Left lung (tissue), 10 donors: ENCODE results near the gene CIB4. TPM values are rescaled to one million over a fixed set of nuclear protein-coding genes. Genes with fewer than 3 reads are reported as not detected.

Experiments
- ATAC-seq: fragments of 200-7000 bp; cut with Tn5 transposase; one replicate; pipeline ENCODE4 v1.9.1; 2020; ENCODE audit warnings: moderate library complexity
- DNase-seq, 4 donors: peaks; one replicate each; pipeline ENCODE4 v3.0.0-alpha.2; 2013 to 2020
- H3K27ac ChIP-seq, 2 donors: fragments of 200-600 bp; sonication (generic) in 1 of 2; one replicate each; pipeline versions ENCODE4 v1.5.0 to v1.8.0; 2020 to 2021
- H3K27me3 ChIP-seq, 2 donors: fragments of 200-600 bp; sonication (generic) in 1 of 2; one replicate each; pipeline versions ENCODE4 v1.5.0 to v1.8.0; 2020 to 2021
- H3K36me3 ChIP-seq, 2 donors: fragments of 200-600 bp; sonication (generic) in 1 of 2; one replicate each; pipeline versions ENCODE4 v1.5.0 to v1.8.0; 2020 to 2021
- H3K4me1 ChIP-seq, 2 donors: fragments of 200-600 bp; one replicate each; pipeline ENCODE4 v1.8.0; 2021
- H3K4me3 ChIP-seq, 2 donors: fragments of 200-600 bp; sonication (generic) in 1 of 2; one replicate each; pipeline versions ENCODE4 v1.5.0 to v1.8.0; 2020 to 2021; ENCODE audit warnings: mild to moderate bottlenecking in 1 of 2
- H3K9me3 ChIP-seq, 2 donors: fragments of 200-600 bp; sonication (generic) in 1 of 2; one replicate each; pipeline versions ENCODE4 v1.5.0 to v1.8.0; 2020 to 2021
- intact Hi-C, 2 donors: fragments of 100-400 bp; cut with DNase I; formaldehyde crosslinking; loops; one replicate each; pipeline versions ENCODE4 v1.11.2 to v1.14.2; 2022
- polyA plus RNA-seq, 6 donors: library from polyadenylated mRNA; unstranded; fragments of 120-200 nt; gene quantifications; one replicate each; pipeline ENCODE4 v1.2.1, GENCODE V29; 2013; ENCODE audit not compliant: insufficient read length in 6 of 6
- total RNA-seq, 2 donors: library from RNA; stranded (reverse); fragmentation: NEBNext Ultra II Directional; extraction: Animal tissue kit (Norgen Biotek cat#: 25700); gene quantifications; one replicate each; pipeline ENCODE4 v1.2.1, GENCODE V29; 2021
- TF ChIP-seq, protein P1 (sequence below), 2 donors: fragments of 200-600 bp; sonication (generic) in 1 of 2; IDR thresholded peaks; one replicate each; pipeline versions ENCODE4 v1.5.0 to v1.8.0; 2021; ENCODE audit warnings: antibody characterized with exemption in 2 of 2
- donor health status: DM: no; HTN: yes; CAD: no.
- donor health status: DM: no; HTN: no; CAD: no.

CIB4 gene
- total and polyA plus RNA-seq, 8 donors = 1.0 to 2.4 (median 1.8) TPM; not detected in 2

DNA sequence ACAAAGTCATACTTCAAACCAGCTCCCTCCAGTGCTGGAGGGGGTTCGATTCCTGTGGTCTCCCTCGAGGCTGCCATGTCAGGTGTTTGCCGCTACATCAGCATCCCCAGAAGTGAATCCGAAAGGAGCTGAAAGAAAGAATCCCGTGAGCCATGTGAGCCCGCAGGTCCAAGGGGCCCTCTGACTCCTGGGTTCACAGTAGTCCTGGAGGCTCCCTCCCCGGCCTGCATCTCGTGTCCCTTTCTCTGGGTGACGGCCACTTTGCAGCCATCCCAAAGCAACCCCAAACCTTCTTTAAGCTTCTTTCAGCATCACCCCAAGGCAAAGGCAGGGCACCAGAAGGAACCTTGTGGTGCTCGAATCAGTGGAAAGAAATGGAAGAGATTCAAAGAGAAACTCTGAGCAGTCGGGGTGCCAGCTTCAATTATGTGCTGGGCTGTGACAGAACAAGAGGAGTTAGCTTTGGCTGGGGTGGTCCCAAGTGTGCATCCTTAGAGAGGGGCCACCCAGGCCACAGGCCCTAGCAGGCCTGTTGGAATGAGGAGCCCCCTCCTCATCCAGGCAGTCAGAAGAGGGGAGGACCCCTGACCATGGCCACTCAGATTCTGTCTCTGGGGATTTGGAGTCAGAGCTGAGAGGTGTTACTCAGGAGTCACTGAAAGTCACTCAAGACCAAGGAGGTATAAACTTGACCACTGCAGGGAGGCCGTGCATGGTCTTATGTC, 59.7 kb downstream of the CIB4 start:
- no peaks in the 10 kb centered on the region for H3K9me3 ChIP-seq
- H3K36me3 ChIP-seq = no peaks in the 10 kb centered on the region
- no peak overlapping the region for H3K4me3 ChIP-seq
- peaks cover 0 to 65% of the 10 kb centered on the region in 2 donors for H3K27me3 ChIP-seq
- ATAC-seq (no peak), DNase-seq (no peak)
- intact Hi-C loops = no loop called here
- H3K4me1 ChIP-seq = no peaks in the 10 kb centered on the region
- TF ChIP-seq, protein P1, sequence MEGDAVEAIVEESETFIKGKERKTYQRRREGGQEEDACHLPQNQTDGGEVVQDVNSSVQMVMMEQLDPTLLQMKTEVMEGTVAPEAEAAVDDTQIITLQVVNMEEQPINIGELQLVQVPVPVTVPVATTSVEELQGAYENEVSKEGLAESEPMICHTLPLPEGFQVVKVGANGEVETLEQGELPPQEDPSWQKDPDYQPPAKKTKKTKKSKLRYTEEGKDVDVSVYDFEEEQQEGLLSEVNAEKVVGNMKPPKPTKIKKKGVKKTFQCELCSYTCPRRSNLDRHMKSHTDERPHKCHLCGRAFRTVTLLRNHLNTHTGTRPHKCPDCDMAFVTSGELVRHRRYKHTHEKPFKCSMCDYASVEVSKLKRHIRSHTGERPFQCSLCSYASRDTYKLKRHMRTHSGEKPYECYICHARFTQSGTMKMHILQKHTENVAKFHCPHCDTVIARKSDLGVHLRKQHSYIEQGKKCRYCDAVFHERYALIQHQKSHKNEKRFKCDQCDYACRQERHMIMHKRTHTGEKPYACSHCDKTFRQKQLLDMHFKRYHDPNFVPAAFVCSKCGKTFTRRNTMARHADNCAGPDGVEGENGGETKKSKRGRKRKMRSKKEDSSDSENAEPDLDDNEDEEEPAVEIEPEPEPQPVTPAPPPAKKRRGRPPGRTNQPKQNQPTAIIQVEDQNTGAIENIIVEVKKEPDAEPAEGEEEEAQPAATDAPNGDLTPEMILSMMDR (IDR thresholded peaks at IDR 0.05) = no peak
- H3K27ac ChIP-seq = no peak overlapping the region

DNA sequence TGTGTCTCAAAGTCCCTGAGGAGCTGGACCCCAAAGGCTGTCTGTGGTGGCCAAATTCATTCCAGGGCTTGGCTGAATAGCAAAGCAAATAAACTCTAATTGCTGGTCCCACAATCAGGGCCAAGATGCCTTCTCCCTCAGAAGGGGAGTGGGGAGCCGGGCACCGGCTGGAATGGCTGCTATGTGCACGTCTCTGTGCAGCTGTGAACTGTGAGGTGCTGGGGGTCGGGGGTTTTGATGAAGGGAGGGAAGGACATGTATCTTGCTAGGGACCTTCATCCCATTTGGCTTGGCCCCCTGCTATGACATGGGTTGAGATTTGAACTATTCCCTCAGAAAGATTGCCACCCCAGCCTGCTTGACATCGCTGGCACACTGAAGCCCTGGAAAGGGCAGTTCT, 60.4 kb downstream of the CIB4 start:
- ATAC-seq (no peak), DNase-seq (peak in 1 of 4 donors; percentile 56)
- no peaks in the 10 kb centered on the region for H3K9me3 ChIP-seq
- no peaks in the 10 kb centered on the region for H3K36me3 ChIP-seq
- intact Hi-C loops = no loop called here
- peaks cover 0 to 59% of the 10 kb centered on the region in 2 donors for H3K27me3 ChIP-seq
- H3K27ac ChIP-seq = no peak overlapping the region
- H3K4me1 ChIP-seq = no peaks in the 10 kb centered on the region
- TF ChIP-seq, protein P1 (IDR thresholded peaks at IDR 0.05) = no peak
- H3K4me3 ChIP-seq = no peak overlapping the region

DNA sequence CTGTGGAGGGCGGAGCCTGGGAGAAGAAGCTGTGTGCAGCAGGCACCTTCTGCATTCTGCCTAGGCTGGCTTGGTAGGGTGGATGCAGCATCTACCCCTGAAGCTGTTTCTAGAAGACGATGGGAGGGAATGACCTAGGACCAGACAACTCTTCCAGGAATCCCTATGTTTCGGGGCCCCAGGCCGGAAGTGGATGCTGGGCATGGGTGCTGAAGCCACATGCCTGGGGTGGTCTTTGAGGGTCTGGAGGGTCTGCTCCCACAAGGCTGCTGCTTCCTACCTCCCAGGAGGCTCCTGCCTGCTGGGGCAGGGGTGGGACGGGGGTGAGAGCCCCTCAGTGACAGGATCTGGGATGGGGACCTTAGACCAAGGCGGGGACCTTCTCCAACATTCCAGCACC, 61.0 kb downstream of the CIB4 start:
- no peaks in the 10 kb centered on the region for H3K4me1 ChIP-seq
- TF ChIP-seq, protein P1 (IDR thresholded peaks at IDR 0.05) = no peak
- no peak overlapping the region for H3K27ac ChIP-seq
- peak in 1 of 4 donors; percentile 50 for DNase-seq
- H3K9me3 ChIP-seq = no peaks in the 10 kb centered on the region
- intact Hi-C loops = no loop called here
- peaks cover 0 to 56% of the 10 kb centered on the region in 2 donors for H3K27me3 ChIP-seq
- no peak overlapping the region for H3K4me3 ChIP-seq
- no peaks in the 10 kb centered on the region for H3K36me3 ChIP-seq
- ATAC-seq = no peak

DNA sequence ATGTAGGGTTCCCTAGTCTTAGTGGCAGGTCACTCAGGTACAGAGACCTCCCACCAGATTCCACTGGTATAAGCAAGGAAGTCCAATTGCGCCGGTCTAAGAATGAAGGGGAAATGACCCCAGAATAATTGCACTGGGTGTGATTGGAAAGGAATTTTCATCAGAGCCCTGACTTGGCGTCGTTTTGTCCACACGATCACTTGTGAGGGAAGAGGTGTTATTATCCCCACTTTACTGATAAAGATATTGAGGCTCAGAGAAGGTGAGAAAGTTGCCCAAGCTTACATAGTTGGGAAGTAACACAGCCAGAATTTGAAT, 61.5 kb downstream of the CIB4 start:
- H3K4me1 ChIP-seq = no peaks in the 10 kb centered on the region
- no peak overlapping the region for H3K4me3 ChIP-seq
- DNase-seq = no peak
- no peaks in the 10 kb centered on the region for H3K9me3 ChIP-seq
- H3K27ac ChIP-seq = no peak overlapping the region
- intact Hi-C loops = no loop called here
- H3K27me3 ChIP-seq = peaks cover 0 to 52% of the 10 kb centered on the region in 2 donors
- ATAC-seq = no peak
- TF ChIP-seq, protein P1 (IDR thresholded peaks at IDR 0.05) = no peak
- H3K36me3 ChIP-seq = no peaks in the 10 kb centered on the region

DNA sequence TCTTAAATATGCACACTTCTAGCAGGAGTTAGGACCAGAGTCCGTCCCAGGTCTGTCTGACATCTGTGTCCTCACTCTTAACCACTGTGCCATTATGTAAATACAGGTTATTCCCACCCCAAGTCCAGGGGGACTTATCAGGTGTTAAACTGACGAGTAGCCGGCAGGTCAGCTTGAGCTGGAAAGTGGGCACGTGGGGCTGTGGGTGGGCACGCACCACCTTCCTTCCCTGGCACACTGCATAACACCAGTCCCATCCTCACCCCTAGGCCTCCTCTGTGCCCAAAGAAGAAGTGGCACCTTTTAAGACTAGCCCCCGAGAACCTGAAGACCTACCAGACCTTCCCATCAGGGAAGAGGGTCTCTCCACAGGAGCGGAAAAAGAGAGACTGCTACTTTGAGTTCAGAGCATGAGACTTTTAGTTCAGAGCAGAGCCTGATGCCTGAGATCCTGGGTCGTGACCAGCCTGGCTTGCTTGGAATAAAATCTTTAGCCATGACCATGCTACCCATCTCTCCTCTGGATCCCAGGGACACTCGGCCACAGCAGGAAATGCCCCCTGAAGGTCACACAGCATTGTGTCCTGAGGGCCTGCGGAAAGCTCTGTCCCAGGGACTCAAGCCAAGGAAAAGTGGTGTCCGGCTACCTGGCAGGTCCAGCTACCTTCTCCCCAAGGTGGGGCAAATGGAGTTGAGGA, 62.0 kb downstream of the CIB4 start:
- intact Hi-C loops = no loop called here
- Histone ChIP-seq H3K4me3 (no peak overlapping the region), H3K4me1 (no peaks in the 10 kb centered on the region), H3K36me3 (no peaks in the 10 kb centered on the region), H3K27ac (no peak overlapping the region), H3K27me3 (peaks cover 0 to 50% of the 10 kb centered on the region in 2 donors), H3K9me3 (no peaks in the 10 kb centered on the region)
- peak in 1 of 4 donors; percentile 42 for DNase-seq
- ATAC-seq = no peak
- TF ChIP-seq, protein P1 (IDR thresholded peaks at IDR 0.05) = no peak
